OCI-LY7 (cell line): Measurements from ENCODE around the gene KIF11. TPM values are rescaled to one million over a fixed set of nuclear protein-coding genes. Genes with fewer than 3 reads are reported as not detected.

Experiments used
- Bru-seq: library from RNA; stranded (reverse); fragments of 400-500 nt; gene quantifications from one replicate; lab custom pipeline; 2021; lab: Mats Ljungman, UMichigan
- BruChase-seq, 2 experiments: library from RNA; stranded (reverse); fragments of 400-500 nt; gene quantifications; one replicate each; lab custom pipeline; 2021; lab: Mats Ljungman, UMichigan
- BruUV-seq: library from RNA; stranded (reverse); fragments of 400-500 nt; replicated peaks from 2 replicates; lab custom pipeline; 2021; lab: Mats Ljungman, UMichigan
- CTCF ChIA-PET: fragments of 300-600 bp; sonication (Branson Sonifier 250); formaldehyde crosslinking; loops from one replicate; lab custom pipeline; 2022; ENCODE audit warnings: antibody characterized with exemption; ENCODE audit not compliant: unreplicated experiment; lab: Charles Lee
- POLR2A ChIA-PET: fragments of 300-600 bp; sonication (Branson Sonifier 250); formaldehyde crosslinking; loops from one replicate; lab custom pipeline; 2022; ENCODE audit warnings: antibody characterized with exemption; lab: Charles Lee
- DNase-seq: peaks from one replicate; pipeline ENCODE4 v3.0.0-alpha.2; 2015; ENCODE audit warnings: low spot score
- H2AFZ ChIP-seq: fragments of 200-600 bp; sonication (generic), shearing (Covaris generic); 2 replicates; pipeline ENCODE4 v1.6.1; 2014; ENCODE audit warnings: mild to moderate bottlenecking, antibody characterized with exemption, low read length, moderate library complexity
- H3K27ac ChIP-seq: fragments of 200-600 bp; sonication (generic); 2 replicates; pipeline ENCODE4 v1.5.1; 2014; ENCODE audit warnings: mixed run types, low read depth, mild to moderate bottlenecking, moderate library complexity, low read length, inconsistent platforms; ENCODE audit not compliant: poor library complexity, severe bottlenecking
- H3K36me3 ChIP-seq: fragments of 200-600 bp; sonication (generic); 2 replicates; pipeline ENCODE4 v1.6.1; 2014; ENCODE audit warnings: mild to moderate bottlenecking, antibody characterized with exemption, low read length, moderate library complexity, mixed read lengths; ENCODE audit not compliant: insufficient read depth
- H3K4me1 ChIP-seq: fragments of 200-600 bp; sonication (generic); 2 replicates; pipeline ENCODE4 v1.5.1; 2014; ENCODE audit warnings: mild to moderate bottlenecking, low read length; ENCODE audit not compliant: insufficient read depth, poor library complexity, severe bottlenecking
- H3K4me2 ChIP-seq: fragments of 200-600 bp; sonication (generic); 2 replicates; pipeline ENCODE4 v1.6.1; 2014; ENCODE audit warnings: mild to moderate bottlenecking, low read length
- H3K4me3 ChIP-seq: fragments of 200-600 bp; sonication (generic); 2 replicates; pipeline ENCODE4 v1.5.1; 2014; ENCODE audit warnings: mild to moderate bottlenecking, low read depth, low read length; ENCODE audit not compliant: poor library complexity, severe bottlenecking
- H3K79me2 ChIP-seq: fragments of 200-600 bp; sonication (generic); 2 replicates; pipeline ENCODE4 v1.6.1; 2016; ENCODE audit warnings: low read depth, mild to moderate bottlenecking, low read length, moderate library complexity, mixed read lengths; ENCODE audit not compliant: insufficient read depth
- H3K9me2 ChIP-seq: fragments of 200-600 bp; sonication (generic); 2 replicates; pipeline ENCODE4 v1.6.1; 2016; ENCODE audit warnings: mild to moderate bottlenecking, low read length, mixed read lengths; ENCODE audit not compliant: insufficient read depth
- H3K9me3 ChIP-seq: fragments of 200-600 bp; sonication (generic); 2 replicates; pipeline ENCODE4 v1.6.1; 2014; ENCODE audit warnings: mild to moderate bottlenecking, mixed run types, low read length, mixed read lengths
- H4K20me1 ChIP-seq: fragments of 200-600 bp; sonication (generic); 2 replicates; pipeline ENCODE4 v1.6.1; 2014; ENCODE audit warnings: mild to moderate bottlenecking, antibody characterized with exemption, low read length, moderate library complexity, mixed read lengths; ENCODE audit not compliant: insufficient read depth
- EZH2phosphoT487 ChIP-seq: fragments of 200-600 bp; sonication (generic); IDR thresholded peaks from 2 replicates; pipeline ENCODE4 v1.6.1; 2018; ENCODE audit warnings: low read depth, borderline replicate concordance, mild to moderate bottlenecking, mixed run types, antibody characterized with exemption, low read length, moderate library complexity, mixed read lengths
- intact Hi-C: fragments of 100-400 bp; cut with micrococcal nuclease; formaldehyde crosslinking; loops from one replicate; pipeline ENCODE4 v1.10.0; 2022; ENCODE audit not compliant: unreplicated experiment
- long read RNA-seq: library from polyadenylated mRNA; stranded (forward); transcript quantifications from one replicate; pipeline ENCODE4 v2.0.0, GENCODE V29; 2022
- total RNA-seq, 2 experiments: library from RNA; depleted of rRNA in 1 of 2; stranded (reverse); fragments of >200 nt in 1 of 2; shearing (Covaris generic) in 1 of 2; gene quantifications; 2 replicates each; pipeline ENCODE4 v1.2.3, GENCODE V29; 2014 to 2022
- TF ChIP-seq, protein P1 (sequence below): fragments of 200-600 bp; sonication (generic); conservative IDR thresholded peaks from 2 replicates; pipeline ENCODE4 v1.5.1; 2014; ENCODE audit warnings: mild to moderate bottlenecking, antibody characterized with exemption, low read length, moderate library complexity, mixed read lengths

The KIF11 gene
- total RNA-seq (2014; rRNA removed; shearing (Covaris generic)): 71.8 and 72.7 TPM in 2 replicates
- total RNA-seq (2022): 103 and 113 TPM in 2 replicates
- Bru-seq, nascent RNA: percentile 97 among the genes with signal in this experiment
- percentile 95 among the genes with signal in this experiment for BruChase-seq, experiment 1, labeled RNA remaining after a 6-hour chase
- percentile 97 among the genes with signal in this experiment for BruChase-seq, experiment 2, labeled RNA remaining after a 2-hour chase
- long read RNA-seq, full-length matches to known transcripts: 230 of 283 reads
- long read RNA-seq, partial matches to known transcripts: 28 of 283 reads
- long read RNA-seq, other reads (novel, unspliced or antisense): 25 of 283 reads

DNA sequence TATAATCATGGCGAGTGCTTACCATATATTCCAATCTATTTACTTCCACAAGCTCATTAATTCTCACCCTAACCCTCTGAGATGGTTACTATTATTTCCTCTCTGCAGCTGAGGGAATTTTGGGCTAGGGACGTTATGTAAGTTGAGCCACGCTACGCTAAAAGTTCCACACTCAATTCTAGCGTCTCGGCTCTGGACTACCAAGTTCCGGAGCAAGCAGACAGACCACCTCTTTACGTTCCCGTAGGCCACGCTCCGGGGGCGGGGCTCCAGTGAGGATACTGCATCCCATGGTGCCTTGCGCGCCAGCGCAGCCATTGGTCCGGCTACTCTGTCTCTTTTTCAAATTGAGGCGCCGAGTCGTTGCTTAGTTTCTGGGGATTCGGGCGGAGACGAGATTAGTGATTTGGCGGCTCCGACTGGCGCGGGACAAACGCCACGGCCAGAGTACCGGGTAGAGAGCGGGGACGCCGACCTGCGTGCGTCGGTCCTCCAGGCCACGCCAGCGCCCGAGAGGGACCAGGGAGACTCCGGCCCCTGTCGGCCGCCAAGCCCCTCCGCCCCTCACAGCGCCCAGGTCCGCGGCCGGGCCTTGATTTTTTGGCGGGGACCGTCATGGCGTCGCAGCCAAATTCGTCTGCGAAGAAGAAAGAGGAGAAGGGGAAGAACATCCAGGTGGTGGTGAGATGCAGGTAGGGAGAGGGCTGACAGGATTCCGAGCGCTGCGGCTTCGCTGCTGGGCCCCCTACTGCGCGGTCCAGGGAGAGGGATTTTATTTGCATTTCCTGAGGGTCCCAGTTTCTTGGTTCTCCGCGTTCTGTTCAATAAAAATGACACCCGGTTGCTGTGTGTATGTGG, at the start of gene KIF11:
Gene KIF11, plus strand, starts transcription at position 370 of the 858 bp plus-strand sequence. Its CDS starts 246 bp downstream, at position 616.
- intact Hi-C loops: loop anchor here (1.0 to 2.0 kb wide), 2 partner anchors 163 to 256 kb away; partner anchors contain the start of gene EXOC6
- Histone ChIP-seq H3K4me2 (peak within 1 kb of the TSS; percentile 91), H3K4me3 (peak within 1 kb of the TSS; percentile 96), H3K79me2 (peaks cover 50% of the 10 kb centered on the region), H4K20me1 (peaks cover 23% of the 10 kb centered on the region; the same call in 1 of the 2 replicates), H3K36me3 (peaks cover 42% of the 10 kb centered on the region), H3K9me3 (peaks cover under 1% of the 10 kb centered on the region; the same call in 1 of the 2 replicates), H2AFZ (peak within 1 kb of the TSS; percentile 93), H3K27ac (peak within 1 kb of the TSS; percentile 93), H3K9me2 (no peaks in the 10 kb centered on the region), H3K4me1 (peaks cover 40% of the 10 kb centered on the region)
- peak; percentile 99 for DNase-seq
- no peak for TF ChIP-seq EZH2phosphoT487
- TF ChIP-seq, protein P1, sequence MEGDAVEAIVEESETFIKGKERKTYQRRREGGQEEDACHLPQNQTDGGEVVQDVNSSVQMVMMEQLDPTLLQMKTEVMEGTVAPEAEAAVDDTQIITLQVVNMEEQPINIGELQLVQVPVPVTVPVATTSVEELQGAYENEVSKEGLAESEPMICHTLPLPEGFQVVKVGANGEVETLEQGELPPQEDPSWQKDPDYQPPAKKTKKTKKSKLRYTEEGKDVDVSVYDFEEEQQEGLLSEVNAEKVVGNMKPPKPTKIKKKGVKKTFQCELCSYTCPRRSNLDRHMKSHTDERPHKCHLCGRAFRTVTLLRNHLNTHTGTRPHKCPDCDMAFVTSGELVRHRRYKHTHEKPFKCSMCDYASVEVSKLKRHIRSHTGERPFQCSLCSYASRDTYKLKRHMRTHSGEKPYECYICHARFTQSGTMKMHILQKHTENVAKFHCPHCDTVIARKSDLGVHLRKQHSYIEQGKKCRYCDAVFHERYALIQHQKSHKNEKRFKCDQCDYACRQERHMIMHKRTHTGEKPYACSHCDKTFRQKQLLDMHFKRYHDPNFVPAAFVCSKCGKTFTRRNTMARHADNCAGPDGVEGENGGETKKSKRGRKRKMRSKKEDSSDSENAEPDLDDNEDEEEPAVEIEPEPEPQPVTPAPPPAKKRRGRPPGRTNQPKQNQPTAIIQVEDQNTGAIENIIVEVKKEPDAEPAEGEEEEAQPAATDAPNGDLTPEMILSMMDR: peak; percentile 36; the same call in 1 of the 2 replicates
- POLR2A ChIA-PET: interaction anchor here (0.6 to 3.5 kb wide), 7 partner anchors 8 to 282 kb away, joined by 3 to 32 read pairs (median 3); partner anchors contain the start of genes EXOC6 and IDE
- BruUV-seq: no TSS peak
- CTCF ChIA-PET: no interaction called here

DNA sequence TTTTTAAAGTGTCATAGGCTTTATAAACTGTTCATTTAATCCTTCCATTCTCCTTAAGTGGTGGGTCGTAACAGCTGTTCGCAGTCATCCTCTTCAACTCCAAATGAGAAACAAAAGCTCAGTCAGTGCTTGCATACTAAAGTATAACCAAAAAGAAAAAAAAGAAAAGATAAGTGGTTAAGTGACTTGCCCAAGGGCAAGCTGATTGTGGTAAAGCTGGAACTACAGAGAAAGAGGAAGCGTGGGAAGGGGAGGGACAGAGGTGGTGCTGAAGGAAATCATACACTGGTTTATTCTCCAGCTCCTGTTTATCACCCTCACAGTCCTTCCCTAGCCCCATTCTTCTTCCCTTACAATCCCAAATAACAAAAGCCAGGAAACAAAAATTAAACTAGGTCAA, 48.6 kb upstream of the KIF11 start:
- CTCF ChIA-PET: interaction anchor here (0.6 kb wide), 1 partner anchor 1797 kb away, joined by 3 read pairs; no protein-coding TSS in a partner anchor

More for the DNA sequence above, 48.6 kb upstream of the KIF11 start:
- Histone ChIP-seq H3K4me1 (no peaks in the 10 kb centered on the region), H3K4me2 (no peak overlapping the region), H3K4me3 (no peak overlapping the region), H3K79me2 (no peaks in the 10 kb centered on the region), H3K9me3 (no peaks in the 10 kb centered on the region), H2AFZ (no peak overlapping the region), H3K9me2 (no peaks in the 10 kb centered on the region), H3K36me3 (peaks cover 9% of the 10 kb centered on the region; the same call in 1 of the 2 replicates), H3K27ac (no peak overlapping the region), H4K20me1 (0 out of 2 replicates have a peak, but pooled peaks cover 4% of the 10 kb centered on the region)
- TF ChIP-seq, protein P1: no peak
- TF ChIP-seq EZH2phosphoT487: no peak
- intact Hi-C loops: no loop called here
- POLR2A ChIA-PET: interaction anchor here (1.0 to 1.4 kb wide), 2 partner anchors 13 to 23 kb away, joined by 6 to 7 read pairs; no protein-coding TSS in a partner anchor
- DNase-seq: peak; percentile 9
- BruUV-seq: no TSS peak
